GM15510 (cell line): ENCODE results near the gene HOXB9.

Experiments
- POLR2A ChIP-seq: IDR thresholded peaks from 3 replicates; pipeline ENCODE4 v1.6.1; 2011; ENCODE audit warnings: borderline replicate concordance; ENCODE audit not compliant: insufficient read length; ENCODE audit errors: extremely low read depth

Gene HOXB9

DNA sequence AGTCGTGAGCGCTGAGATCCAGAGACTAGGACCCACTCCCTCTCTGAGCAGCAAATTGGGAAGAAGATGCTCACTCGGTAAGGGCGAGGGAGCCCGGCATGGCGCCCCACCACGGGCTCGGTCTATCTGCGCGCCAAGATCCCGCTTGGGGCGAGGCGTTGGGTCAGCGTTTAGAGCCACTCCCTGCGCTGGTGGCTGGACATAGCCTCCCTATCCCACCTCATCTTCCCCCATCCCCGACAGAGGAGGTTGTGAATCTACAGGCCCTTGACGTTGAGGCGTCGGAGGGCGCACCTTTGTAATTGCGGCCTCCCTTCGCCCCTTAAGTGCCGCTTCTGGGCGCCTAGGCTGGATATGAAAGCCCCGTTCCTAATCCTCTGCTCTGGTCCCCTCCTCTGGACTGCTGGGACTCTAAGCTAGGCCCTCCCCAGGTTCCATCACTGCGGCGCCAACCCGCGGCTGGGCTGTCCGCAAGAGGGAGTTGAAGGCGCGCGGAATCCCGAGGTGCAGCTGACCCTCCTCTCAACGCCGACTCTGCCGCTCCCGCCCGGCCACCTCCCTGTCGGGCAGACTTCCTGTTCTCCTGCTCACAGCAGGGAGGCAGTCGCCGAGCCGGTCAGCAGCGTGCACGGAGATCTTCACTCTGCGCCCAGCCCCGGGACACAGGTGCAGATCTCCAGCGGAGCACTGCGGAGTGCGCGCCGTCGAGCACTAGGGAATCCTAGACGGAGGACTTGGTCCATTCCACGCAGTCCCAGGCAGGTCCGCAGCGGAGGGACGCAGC lies 16.1 kb upstream of the HOXB9 start:
- no peak for TF ChIP-seq POLR2A

GRCh38 chr17:48641541-48642058 lies 15.4 kb upstream of the HOXB9 start:
- no peak for TF ChIP-seq POLR2A

DNA sequence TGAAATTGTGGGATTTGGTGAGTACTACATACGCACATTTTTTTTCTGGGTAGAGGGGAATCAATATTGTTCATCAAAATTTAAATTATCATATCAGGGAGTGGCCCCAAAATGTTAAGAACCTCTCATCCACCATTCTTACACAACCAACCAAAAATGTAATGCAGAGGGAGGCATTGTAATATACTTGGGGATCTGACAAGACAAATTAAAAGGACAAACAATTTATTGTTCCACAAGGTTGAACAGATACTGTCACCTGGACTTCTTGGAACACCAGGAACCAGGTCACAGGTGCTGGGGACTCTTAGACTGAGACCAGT lies 14.7 kb upstream of the HOXB9 start:
- TF ChIP-seq POLR2A, result no peak

GRCh38 chr17:48639982-48640857 lies 14.1 kb upstream of the HOXB9 start:
- TF ChIP-seq POLR2A, result no peak

- TF ChIP-seq POLR2A, result no peak
Observed at GRCh38 chr17:48639136-48639535, 13.0 kb upstream of the HOXB9 start.

- no peak for TF ChIP-seq POLR2A
Observed at GRCh38 chr17:48637323-48638260, 11.4 kb upstream of the HOXB9 start.

DNA sequence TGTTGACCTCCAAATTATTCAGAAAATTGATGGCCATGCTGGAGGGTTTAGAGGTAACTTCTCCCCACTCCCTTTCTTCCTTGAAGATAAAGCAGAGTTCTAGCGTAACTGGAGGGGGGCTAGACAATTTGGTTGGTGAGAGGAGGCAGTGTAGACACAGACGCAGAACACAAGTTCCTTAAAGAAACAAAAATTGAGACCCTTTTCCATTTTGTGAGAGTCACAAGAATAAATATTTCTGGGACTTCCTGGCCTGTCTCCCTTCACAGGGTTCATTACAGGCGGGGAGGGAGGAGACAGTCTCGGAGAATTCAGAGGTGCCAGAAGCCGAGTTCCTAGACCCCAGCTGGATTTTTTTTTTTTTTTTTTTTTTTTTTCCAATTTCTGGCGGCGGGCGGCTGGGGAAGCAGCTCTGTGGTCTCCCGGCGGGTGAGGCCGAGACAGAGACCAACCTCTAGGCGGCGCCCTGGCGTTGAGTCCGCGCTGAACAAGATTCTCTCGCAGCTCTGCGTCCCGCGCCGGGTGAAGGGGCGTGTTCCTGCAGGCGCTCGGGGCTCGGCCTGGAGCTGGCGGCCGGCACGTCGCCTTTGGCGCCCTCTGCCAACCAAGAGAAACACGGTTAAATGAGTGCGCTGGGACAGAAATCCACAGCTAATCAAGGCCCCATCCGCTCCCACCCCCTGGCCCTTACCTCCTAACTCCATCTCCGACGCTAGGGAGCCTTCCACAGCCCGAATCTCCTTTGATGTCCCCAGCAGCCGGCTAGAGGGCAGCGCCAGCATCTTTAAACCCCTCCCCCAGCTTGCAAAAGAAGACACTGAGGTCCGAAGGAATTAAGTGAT lies 10.2 kb upstream of the HOXB9 start:
- TF ChIP-seq POLR2A, result no peak

DNA sequence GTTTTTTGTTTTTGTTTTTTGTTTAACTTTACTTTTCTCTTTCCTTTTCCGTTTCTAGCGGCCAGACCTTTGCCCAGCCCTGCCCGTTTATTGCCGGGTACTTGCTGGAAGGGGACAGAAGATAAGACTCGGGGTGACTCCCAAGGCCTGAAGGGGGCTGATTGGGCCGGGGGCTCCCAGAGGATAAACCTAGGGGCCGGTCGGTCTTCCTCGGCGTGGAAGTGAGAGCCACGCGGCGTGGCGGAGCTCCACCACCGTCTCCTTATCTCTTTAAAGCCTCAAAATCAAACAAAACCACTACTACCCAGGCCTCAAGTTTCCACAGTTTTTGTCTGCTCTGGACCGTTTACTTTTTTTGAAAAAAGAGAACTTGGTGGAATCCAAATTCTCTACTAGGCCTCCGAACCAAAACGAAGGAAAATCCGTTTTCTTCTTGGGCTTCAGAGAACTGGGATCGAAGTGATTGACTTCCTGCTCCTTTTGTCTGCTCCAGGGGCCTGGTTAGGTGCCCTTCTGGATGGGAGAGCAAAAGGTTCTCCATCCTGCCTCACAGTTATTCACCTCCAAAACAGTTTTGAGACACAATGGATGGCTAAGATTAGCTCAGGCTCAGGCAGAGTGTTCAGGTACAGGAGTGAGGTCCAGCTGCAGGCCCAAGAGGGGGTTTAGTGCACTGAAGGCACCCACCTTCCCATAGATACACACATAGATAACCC lies 8.5 kb upstream of the HOXB9 start:
- no peak for TF ChIP-seq POLR2A

DNA sequence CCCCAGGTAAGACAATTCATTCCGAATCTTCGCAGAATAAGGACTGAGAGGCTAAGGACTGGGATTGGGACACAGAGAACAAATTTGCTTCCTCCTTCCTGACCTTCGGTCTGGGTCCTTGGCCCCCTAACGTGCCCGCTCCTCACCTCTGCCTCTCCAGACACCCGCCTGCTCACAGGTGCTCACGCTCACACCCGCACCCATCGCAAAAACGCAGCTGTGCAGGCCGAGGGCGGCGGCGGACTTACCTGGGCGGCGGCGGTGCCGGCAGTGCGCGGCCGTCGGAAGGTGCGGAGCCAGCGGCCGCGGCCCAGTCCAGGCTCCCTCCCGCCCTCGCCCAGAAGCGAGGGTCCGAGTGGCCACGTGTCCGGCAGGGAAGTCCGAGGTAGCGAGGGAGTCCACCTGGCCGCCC lies 7.1 kb upstream of the HOXB9 start:
- no peak for TF ChIP-seq POLR2A

DNA sequence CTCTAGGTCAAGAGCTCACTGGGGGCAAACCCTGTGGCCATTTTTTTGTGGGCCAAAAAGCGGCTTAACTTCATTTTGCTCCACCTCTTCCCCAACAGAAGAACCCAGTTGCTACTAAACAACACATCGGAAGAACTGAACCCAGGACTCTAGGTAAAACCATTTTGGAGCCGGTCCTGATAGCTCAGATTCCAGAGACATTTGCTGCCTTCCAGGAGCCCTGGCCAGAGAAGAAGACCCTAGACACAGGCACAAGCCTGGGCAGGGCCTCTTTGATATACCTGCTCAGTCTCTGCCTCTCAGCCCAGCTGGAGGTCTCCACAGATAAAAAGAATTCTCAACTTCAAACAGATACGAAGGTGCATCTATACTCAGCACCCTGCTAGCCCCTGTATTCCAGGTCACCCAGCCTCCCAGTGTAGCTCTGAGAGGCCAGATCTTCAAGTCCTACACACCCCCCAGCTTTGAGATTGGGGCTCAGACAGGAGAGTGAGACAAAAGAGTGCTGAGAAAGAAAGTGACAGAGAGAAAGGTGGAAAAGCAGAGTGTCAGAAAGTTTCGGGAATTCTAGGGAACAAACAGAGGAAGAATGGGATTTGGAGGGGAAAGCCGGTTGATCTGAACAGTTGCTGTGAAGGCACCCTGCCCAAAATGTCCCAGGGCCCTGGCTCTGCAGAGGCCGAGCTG lies 6.6 kb upstream of the HOXB9 start:
- no peak for TF ChIP-seq POLR2A

DNA sequence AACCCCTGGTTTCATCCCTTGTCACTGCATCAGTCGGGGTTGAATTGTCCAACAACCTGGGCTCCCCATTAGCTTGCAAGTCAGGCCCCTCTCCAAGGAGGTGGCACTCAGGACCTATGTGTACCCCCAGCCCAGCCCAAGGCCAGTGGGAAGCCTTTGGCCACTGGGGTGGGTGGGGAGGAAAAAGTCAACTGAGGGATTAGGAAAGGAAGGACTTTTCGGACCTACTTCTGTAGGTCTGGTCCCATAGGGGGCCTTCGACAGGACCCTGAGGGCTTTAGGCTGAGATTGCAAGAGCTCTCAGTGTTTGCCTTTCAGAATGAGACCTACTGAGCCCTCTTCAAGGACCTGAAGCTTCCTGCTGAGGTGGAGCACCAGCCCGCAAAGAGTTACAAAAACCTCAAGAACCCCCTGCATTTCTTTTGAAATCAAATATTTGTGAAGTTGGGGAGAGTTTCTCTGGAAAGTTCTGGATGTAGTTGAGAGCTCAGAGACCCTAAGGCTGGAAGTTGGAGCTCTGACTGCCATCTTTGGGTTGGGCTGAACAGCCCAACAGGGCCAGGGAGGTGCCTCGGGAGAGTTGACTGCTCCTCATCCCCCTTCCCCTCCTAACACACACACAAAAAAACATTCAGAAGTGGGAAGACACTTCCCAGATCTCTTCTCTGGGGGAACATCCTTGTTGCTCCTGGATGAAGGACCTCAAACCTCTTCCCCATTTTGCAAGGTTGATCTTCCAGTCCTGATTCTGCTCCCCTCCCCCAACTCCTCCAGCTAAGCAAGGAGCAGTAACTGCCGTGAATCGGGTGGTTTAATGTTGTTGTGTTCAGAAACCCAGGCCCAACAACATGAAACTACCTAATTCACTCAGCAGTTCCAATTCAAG lies 5.8 kb upstream of the HOXB9 start:
- TF ChIP-seq POLR2A, result no peak
